ENCODE measurements around the gene EBF3. TPM values are rescaled to one million over a fixed set of nuclear protein-coding genes. Genes with fewer than 3 reads are reported as not detected.
A peak's percentile ranks its signal among the peaks of the same experiment; 100 is the strongest.

EBF3 gene
- total RNA-seq, 2 donors from 2014 or later = not detected

DNA sequence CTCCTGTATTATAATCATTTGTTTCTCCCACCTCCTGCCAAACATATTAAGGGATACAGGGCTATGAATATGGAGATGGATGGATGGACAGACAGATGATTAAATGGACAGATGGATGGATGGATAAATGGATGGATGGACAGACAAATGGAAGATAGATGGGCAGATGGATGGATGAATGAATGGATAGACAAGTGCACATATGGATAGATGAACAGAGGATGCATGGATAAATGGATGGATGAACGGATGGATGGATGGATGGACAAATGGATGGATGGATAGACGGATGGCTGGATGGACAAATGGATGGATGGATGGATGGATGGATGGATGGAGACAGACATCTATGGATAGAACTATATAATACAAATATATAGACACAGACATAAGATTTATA is 59.8 kb downstream of the EBF3 start:
- no peaks in the 10 kb centered on the region for H3K36me3 Mint-ChIP-seq
- DNase-seq (ENCODE audit: low spot score) (no peak), ATAC-seq (no peak)
- peaks cover 8 to 9% of the 10 kb centered on the region in 2 donors for H3K27me3 Mint-ChIP-seq
- no peak overlapping the region for H3K4me3 Mint-ChIP-seq
- no peak overlapping the region for H3K27ac Mint-ChIP-seq
- no peaks in the 10 kb centered on the region for H3K4me1 Mint-ChIP-seq (ENCODE audit: low read depth in 2 of 2)
- H3K9me3 Mint-ChIP-seq = no peaks in the 10 kb centered on the region

DNA sequence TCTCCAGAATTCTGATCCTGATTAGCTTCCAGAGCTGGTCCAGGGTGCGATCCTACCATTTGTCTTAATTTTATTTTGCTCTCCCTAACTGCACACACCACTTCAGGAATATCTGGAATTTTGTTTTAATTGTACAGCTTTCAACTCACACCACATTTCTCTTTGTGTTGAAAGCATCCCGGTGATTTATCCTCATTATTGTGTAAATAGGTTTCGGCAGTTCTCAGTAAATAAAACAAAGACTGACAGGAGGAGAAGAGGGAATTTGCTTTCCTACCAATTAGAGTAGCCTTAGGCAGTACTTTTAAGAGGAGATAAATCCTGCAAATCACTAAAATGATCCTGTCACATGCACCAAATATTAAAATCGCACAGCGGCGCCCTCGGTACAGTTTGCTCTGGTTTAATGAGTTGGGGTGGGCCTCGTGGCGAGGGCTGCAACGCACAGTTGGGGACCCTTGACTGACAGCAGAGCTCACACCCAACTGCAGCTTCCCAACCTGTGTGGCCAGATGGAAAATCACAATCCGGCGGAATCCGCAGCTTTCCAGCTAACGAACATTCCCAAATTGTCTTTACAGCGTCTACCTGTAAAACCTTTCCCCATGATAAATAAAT is 62.6 kb downstream of the EBF3 start:
- Mint-ChIP-seq H3K4me3 (no peak overlapping the region), H3K27me3 (peaks cover 8 to 12% of the 10 kb centered on the region in 2 donors)

DNA sequence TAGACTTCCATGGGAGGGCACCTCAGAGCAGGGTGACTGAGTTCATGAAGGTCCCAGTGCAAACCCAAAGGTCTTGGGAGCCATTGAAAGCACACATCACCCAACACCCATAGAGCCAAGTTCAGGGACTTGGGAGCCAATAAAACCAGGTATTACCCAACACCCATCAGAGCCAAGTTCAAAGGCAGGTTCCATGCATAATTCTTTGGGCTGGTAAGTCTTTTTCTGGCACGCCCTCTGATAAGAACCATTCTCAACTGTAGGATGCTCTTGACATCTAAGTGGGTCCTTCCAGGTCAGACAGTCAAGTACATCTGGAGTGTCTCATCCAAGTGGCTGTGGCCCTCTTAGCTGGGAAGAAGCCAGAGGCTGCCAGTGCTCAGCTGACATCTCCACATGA is 63.2 kb downstream of the EBF3 start:
- Mint-ChIP-seq H3K36me3 (no peaks in the 10 kb centered on the region), H3K27me3 (peaks cover 8 to 12% of the 10 kb centered on the region in 2 donors)

More for the DNA sequence above, 62.6 kb downstream of the EBF3 start:
- DNase-seq (ENCODE audit: low spot score) (no peak), ATAC-seq (no peak)
- Mint-ChIP-seq H3K27ac (no peak overlapping the region), H3K4me1 (ENCODE audit: low read depth in 2 of 2) (no peaks in the 10 kb centered on the region), H3K36me3 (no peaks in the 10 kb centered on the region), H3K9me3 (no peaks in the 10 kb centered on the region)

DNA sequence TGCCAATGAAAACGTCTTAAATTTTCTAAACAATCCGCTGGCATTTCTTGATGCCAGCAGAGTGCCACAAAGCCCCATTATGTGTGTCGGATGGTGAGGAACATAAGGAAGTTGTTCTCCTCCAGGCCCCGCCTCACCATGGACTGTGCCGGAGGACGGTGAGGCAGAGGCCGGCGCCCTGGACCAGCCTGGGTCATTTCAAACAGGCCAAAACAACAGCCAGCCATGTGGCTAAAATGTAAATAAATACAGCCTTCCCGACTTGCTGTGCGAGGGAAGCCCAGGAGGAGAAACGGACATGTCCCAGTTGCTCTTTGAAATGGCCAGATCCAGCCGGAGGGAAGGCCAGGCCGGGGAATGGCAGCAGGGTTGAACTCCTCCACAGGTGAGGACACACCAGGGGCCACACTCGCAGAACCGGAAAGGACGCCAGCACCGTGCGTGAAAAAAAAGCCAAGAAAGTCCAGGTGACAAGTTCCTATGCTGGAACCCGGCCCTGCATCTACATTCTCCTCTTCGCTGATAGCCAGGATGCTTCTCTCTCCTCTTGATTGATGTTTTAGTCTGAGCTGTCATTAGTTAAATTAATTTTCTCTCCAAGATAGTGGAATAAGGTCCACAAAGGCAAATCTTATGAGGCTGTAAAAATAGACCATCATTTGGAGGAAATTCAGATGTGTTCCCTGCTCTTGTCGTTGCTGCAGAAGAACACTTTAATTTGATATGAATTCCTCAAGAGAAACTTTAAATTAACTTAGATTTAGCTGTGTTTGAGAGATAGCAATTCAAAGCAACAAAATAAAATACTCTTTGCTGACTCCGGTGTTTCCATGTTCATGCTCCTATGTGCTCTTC is 64.6 kb downstream of the EBF3 start:
- peaks cover 6 to 12% of the 10 kb centered on the region in 2 donors for H3K27me3 Mint-ChIP-seq
- H3K4me3 Mint-ChIP-seq = no peak overlapping the region
- no peaks in the 10 kb centered on the region for H3K4me1 Mint-ChIP-seq (ENCODE audit: low read depth in 2 of 2)
- H3K36me3 Mint-ChIP-seq = no peaks in the 10 kb centered on the region
- DNase-seq (ENCODE audit: low spot score) = no peak
- no peaks in the 10 kb centered on the region for H3K9me3 Mint-ChIP-seq
- no peak overlapping the region for H3K27ac Mint-ChIP-seq
- no peak for ATAC-seq

More for the DNA sequence above, 63.2 kb downstream of the EBF3 start:
- H3K27ac Mint-ChIP-seq = no peak overlapping the region
- ATAC-seq (no peak), DNase-seq (ENCODE audit: low spot score) (no peak)
- no peaks in the 10 kb centered on the region for H3K9me3 Mint-ChIP-seq
- no peak overlapping the region for H3K4me3 Mint-ChIP-seq
- no peaks in the 10 kb centered on the region for H3K4me1 Mint-ChIP-seq (ENCODE audit: low read depth in 2 of 2)

DNA sequence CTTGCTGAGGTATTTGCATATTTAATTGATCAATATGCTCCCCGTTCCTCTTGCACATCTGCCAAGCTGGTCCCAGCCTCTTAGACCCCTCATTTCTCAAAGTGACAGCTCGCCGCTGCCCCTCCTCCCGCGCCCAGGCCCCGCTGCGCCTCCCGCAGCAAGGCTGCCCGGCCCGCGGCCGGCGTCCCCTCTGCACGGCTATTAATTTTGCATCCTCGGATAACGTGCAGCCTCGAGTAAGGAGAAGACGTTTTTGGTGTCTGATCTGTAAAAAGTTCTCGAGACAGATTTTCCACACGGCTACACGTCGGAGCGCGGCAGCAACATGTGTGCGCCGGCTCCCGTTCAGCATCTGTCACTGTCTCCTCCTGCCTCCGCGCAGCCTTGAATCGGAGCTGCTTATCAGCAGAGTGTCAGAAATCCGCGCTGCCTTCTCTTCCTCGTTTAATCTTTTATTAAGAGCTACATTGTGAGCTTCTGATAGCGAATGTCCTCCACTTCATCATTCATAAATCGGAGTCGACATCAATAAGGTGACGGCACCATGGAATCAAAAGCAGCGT is 65.3 kb downstream of the EBF3 start:
- no peaks in the 10 kb centered on the region for H3K4me1 Mint-ChIP-seq (ENCODE audit: low read depth in 2 of 2)
- H3K4me3 Mint-ChIP-seq = no peak overlapping the region
- H3K27ac Mint-ChIP-seq = no peak overlapping the region
- DNase-seq (ENCODE audit: low spot score) (no peak), ATAC-seq (no peak)
- no peaks in the 10 kb centered on the region for H3K36me3 Mint-ChIP-seq
- peaks cover 0 to 8% of the 10 kb centered on the region in 2 donors for H3K27me3 Mint-ChIP-seq
- no peaks in the 10 kb centered on the region for H3K9me3 Mint-ChIP-seq

DNA sequence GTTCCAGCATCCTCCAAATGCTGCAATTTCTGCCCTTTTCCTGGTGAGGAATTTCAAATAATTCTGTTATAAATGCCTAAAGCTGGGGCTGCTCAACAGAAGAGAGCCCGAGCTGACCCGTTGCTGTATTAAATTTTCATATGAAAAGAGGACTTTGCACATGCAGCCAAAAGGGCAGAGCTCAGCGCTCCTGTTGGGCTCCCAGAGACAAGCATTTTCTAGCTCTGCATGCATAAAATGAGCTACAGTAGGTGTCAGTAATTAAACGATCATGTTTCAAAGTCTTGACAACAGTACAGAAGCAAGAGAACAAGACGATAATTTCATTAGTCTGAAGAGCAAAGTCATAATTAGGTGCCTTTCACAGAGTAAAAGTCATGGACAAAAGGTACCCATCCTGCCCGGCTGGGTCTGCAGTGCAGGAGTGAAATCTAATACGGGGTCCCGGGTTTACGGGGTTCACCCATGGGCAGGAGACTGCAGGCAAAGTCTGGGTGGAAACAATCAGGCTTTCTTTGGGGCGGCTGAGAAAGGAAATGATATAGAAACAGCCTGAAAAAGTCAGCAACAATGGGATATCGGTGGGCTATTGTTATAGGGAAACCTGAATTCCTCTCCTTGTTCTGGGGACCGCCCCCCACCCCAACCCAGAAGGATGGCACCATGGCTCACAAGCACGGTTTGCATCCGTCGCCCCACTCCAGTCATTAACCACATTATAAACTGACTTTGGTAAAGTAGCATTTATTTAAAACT is 66.0 kb downstream of the EBF3 start:
- no peak for DNase-seq (ENCODE audit: low spot score)
- H3K36me3 Mint-ChIP-seq = no peaks in the 10 kb centered on the region
- no peaks in the 10 kb centered on the region for H3K4me1 Mint-ChIP-seq (ENCODE audit: low read depth in 2 of 2)

DNA sequence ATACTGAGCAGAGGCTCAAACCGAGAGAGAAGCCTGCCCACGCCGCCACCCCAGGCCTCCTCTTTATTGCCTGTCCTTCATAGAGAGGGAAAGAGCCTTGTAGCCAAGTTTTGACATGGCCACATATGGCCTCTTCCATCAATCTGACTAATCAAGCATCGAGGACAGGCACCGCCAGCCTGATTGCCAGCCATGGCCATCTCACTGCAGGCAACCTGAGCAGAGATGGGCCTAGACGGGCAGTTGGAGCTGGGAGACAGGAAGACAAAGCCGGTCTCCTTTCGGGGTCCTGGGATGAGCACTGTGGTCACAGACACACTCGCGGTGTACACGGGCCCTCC is 67.2 kb downstream of the EBF3 start:
- peaks cover 0 to 8% of the 10 kb centered on the region in 2 donors for H3K27me3 Mint-ChIP-seq
- H3K4me1 Mint-ChIP-seq (ENCODE audit: low read depth in 2 of 2) = no peaks in the 10 kb centered on the region
- no peak overlapping the region for H3K4me3 Mint-ChIP-seq
- H3K36me3 Mint-ChIP-seq = no peaks in the 10 kb centered on the region
- no peak for ATAC-seq
- H3K9me3 Mint-ChIP-seq = no peaks in the 10 kb centered on the region
- no peak overlapping the region for H3K27ac Mint-ChIP-seq
- no peak for DNase-seq (ENCODE audit: low spot score)

More for the DNA sequence above, 66.0 kb downstream of the EBF3 start:
- Mint-ChIP-seq H3K4me3 (no peak overlapping the region), H3K27me3 (peaks cover 0 to 8% of the 10 kb centered on the region in 2 donors), H3K9me3 (no peaks in the 10 kb centered on the region), H3K27ac (no peak overlapping the region)
- ATAC-seq = no peak

DNA sequence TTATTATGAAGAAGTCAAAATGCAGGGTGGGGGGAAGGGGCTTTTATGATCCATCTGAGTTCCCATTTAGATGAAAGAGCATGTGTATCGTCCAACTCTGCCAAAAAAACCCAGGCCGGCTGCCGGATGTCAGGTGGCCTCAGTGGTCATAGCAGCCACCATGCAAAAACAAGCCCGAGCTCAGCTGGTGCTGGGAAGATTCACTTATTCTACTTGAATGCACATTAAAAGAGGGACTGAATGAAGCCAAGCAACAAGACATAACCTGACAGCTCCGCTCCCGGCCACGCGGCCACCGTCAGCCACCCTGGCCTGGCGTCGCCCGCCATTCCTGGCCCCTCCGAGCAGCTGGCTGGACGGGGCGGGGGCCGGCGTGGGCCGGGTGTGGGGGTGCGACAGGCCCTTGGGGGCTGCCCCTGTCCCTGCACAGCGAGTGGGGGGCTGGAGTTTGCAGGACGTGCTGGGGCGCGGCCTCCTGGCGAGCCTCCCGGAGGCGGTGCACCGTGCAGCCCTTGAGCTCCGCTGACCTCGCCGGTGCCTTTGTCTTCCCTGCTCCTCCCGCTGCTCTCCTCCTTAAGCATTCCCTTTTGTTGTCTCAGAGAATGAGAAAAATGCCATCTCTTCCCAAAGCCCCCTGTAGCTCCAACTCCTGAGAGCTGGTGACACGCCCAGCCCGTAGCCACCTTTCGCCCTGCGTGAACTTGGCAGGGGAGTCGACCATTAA is 67.8 kb downstream of the EBF3 start:
- DNase-seq (ENCODE audit: low spot score) (no peak), ATAC-seq (peak in 1 of 2 donors; percentile 20)
- Mint-ChIP-seq H3K9me3 (no peaks in the 10 kb centered on the region), H3K36me3 (no peaks in the 10 kb centered on the region), H3K4me1 (ENCODE audit: low read depth in 2 of 2) (no peaks in the 10 kb centered on the region), H3K27me3 (peaks cover 0 to 8% of the 10 kb centered on the region in 2 donors), H3K4me3 (no peak overlapping the region), H3K27ac (no peak overlapping the region)

DNA sequence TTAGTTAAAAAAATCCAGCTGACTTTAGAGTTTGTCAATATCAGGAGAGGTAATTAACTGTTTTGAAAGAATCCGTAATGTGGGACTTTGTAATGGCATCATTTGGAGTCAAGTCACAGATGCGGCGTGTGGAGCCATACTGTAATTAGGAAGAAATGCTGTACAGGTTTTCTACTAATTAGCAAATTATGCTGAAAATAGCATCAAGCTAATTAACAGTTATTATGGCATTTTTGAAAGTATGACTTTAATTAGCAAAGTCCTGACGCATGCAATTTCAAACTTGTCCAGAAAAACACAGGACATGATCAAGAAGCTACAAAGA is 68.3 kb downstream of the EBF3 start:
- H3K27me3 Mint-ChIP-seq = peaks cover 0 to 8% of the 10 kb centered on the region in 2 donors
- no peaks in the 10 kb centered on the region for H3K4me1 Mint-ChIP-seq (ENCODE audit: low read depth in 2 of 2)
- no peak for ATAC-seq

DNA sequence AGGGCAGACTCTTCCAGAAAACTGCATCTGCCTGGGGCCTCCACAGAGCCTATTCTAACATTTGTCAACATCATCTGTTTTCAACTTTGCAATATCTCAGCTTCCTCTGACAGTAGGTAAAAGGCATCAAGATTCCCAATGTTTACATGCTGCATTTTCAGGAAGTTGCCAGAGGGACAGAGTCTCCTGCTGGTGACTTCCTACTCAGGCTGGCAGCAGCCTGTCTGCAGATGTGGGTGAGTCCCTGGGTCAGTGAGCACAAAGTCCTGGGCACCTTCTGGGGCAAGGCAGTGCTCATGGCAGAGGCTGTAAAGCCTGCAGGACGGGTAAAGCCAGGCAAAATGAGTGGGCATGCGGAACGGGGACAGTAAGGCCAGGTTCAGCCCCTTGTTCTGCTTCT is 69.4 kb downstream of the EBF3 start:
- no peak overlapping the region for H3K4me3 Mint-ChIP-seq
- no peak for DNase-seq (ENCODE audit: low spot score)
- no peaks in the 10 kb centered on the region for H3K36me3 Mint-ChIP-seq
- no peaks in the 10 kb centered on the region for H3K9me3 Mint-ChIP-seq
- H3K27ac Mint-ChIP-seq = no peak overlapping the region
- H3K27me3 Mint-ChIP-seq = peaks cover 0 to 5% of the 10 kb centered on the region in 2 donors
- no peak for ATAC-seq
- H3K4me1 Mint-ChIP-seq (ENCODE audit: low read depth in 2 of 2) = no peaks in the 10 kb centered on the region

More for the DNA sequence above, 68.3 kb downstream of the EBF3 start:
- Mint-ChIP-seq H3K9me3 (no peaks in the 10 kb centered on the region), H3K27ac (no peak overlapping the region), H3K36me3 (no peaks in the 10 kb centered on the region), H3K4me3 (no peak overlapping the region)
- no peak for DNase-seq (ENCODE audit: low spot score)

DNA sequence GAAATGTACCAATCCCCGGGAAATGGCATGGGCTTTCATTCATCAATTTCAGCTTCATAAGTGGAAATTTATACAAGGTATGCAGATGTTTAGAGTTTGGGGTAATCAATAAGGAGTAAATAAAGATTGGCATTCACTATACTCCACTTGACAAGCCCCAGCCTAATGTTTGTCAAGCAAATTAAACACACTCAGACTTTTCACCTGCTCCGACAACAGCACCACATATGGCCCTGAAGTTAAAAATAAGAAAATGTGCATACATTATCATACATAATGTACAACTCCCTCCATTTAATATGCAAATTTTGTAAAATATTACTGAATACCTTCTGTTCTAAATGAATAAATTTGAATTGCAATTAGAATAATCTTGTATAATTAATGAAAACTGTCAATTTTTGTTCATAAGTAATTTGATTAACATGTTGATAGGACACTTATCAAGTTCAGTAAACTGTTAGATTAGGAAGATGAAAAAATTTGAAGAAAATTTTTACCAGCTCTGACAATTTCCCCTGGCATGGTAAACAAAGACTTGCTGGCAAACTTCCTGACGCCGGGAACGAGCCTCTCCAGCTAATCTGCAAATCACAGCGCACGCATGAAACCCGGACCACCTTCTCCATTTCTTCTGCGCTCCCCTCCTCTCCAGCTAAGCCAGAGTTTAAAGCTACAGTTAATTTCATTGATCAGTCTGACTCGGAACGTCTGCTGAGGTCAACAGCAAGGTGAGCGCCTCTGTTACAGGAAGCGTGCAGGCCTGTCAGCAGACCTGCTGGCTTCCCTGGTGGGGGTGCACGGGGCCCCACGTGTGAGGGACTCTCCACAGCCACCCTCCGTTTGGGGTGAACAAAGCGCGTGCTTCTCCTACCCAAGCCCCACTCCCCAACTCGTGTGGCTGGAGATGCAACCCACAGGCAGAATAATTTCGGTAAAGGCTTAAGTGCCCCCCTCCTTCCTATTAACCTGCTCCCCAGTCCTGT is 70.7 kb downstream of the EBF3 start:
- Mint-ChIP-seq H3K27ac (no peak overlapping the region), H3K9me3 (no peaks in the 10 kb centered on the region), H3K4me3 (no peak overlapping the region), H3K4me1 (ENCODE audit: low read depth in 2 of 2) (no peaks in the 10 kb centered on the region), H3K36me3 (no peaks in the 10 kb centered on the region), H3K27me3 (peaks cover 0 to 5% of the 10 kb centered on the region in 2 donors)
- ATAC-seq (no peak), DNase-seq (ENCODE audit: low spot score) (no peak)

DNA sequence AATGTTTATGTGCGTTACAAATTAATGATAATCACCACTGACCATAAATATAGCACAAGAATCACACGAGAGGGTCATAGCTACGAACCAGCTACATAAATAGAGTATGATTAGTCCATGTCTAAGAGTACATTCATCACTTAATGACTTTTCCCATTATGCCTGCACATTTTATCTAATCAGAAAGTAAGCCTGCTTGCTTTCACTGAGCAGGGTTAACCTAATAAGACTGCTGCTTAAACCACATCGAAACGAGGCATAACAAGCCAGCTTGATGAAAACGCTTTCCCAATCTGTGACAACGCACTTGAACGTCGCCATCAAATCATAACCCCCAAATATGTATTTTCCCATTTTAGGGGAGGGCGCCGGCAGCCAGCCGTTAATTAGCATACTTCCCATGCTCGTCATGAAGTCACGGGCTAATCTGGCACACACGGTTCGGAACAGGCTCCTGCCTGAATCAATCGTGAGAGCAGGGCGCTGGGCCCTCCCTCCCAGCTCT is 71.5 kb downstream of the EBF3 start:
- Mint-ChIP-seq H3K27me3 (no peaks in the 10 kb centered on the region), H3K4me1 (ENCODE audit: low read depth in 2 of 2) (no peaks in the 10 kb centered on the region), H3K9me3 (no peaks in the 10 kb centered on the region), H3K4me3 (no peak overlapping the region), H3K27ac (no peak overlapping the region), H3K36me3 (no peaks in the 10 kb centered on the region)
- ATAC-seq (no peak), DNase-seq (ENCODE audit: low spot score) (no peak)

All from natural killer cell treated with Interleukin-12 subunit alpha and Interleukin-12 subunit beta and Interleukin-15 and Interleukin-18, amount 100 ng/mL, for 72 hours (primary cell).